Measurements from ENCODE around the gene TTBK2.

Gene TTBK2

GRCh38 chr15:42707873-42708544 is 212.6 kb downstream of the TTBK2 start:
- no peak for DNase-seq
- H3K27ac ChIP-seq (ENCODE audit: low read depth, low read length) = no peak overlapping the region
- no peak overlapping the region for H3K23ac ChIP-seq (ENCODE audit: low read length)
- no peaks in the 10 kb centered on the region for H3K4me1 ChIP-seq (ENCODE audit: control insufficient read depth in 1 of 2, insufficient read depth in 2 of 2, low read length in 2 of 2)
- H2AK5ac ChIP-seq (ENCODE audit: low read length) = no peak overlapping the region
- H3K4me2 ChIP-seq (ENCODE audit: low read length) = no peak overlapping the region
- H3K4me3 ChIP-seq (ENCODE audit: low read depth, low read length) = no peak overlapping the region
- H3K9me3 ChIP-seq (ENCODE audit: insufficient read depth, low read depth, low read length) = no peaks in the 10 kb centered on the region
- no peaks in the 10 kb centered on the region for H3K27me3 ChIP-seq (ENCODE audit: insufficient read depth, low read length)
- no peaks in the 10 kb centered on the region for H3K36me3 ChIP-seq (ENCODE audit: control insufficient read depth in 1 of 2, insufficient read depth in 2 of 2, low read length in 2 of 2)
- H3K18ac ChIP-seq (ENCODE audit: low read length) = no peak overlapping the region
- H3K79me2 ChIP-seq (ENCODE audit: control insufficient read depth, insufficient read depth, low read length, poor library complexity) = no peaks in the 10 kb centered on the region
- no CpG with 5 or more reads among the region's 3 CpGs for WGBS (ENCODE audit: extremely low coverage, insufficient coverage, insufficient read length)
- H4K8ac ChIP-seq (ENCODE audit: low read depth, low read length) = no peak overlapping the region
- no peak overlapping the region for H3K4ac ChIP-seq (ENCODE audit: low read depth, low read length)
- H3K79me1 ChIP-seq (ENCODE audit: low read length) = no peaks in the 10 kb centered on the region
- H2BK5ac ChIP-seq (ENCODE audit: low read depth, low read length, poor library complexity) = no peak overlapping the region
- no peak overlapping the region for H3K14ac ChIP-seq (ENCODE audit: low read length)
- no peak overlapping the region for H4K12ac ChIP-seq (ENCODE audit: low read depth, low read length)
- H2AFZ ChIP-seq (ENCODE audit: insufficient read depth, low read length, poor library complexity) = no peak overlapping the region
- H4K91ac ChIP-seq (ENCODE audit: low read depth, low read length) = no peak overlapping the region
- no peak overlapping the region for H2BK12ac ChIP-seq (ENCODE audit: low read length)
- no peak overlapping the region for H2BK120ac ChIP-seq (ENCODE audit: insufficient read depth, low read length, poor library complexity)
- H3K9ac ChIP-seq (ENCODE audit: low read length) = no peak overlapping the region

GRCh38 chr15:42707068-42707467 is 213.5 kb downstream of the TTBK2 start:
- H3K79me2 ChIP-seq (ENCODE audit: control insufficient read depth, insufficient read depth, low read length, poor library complexity) = no peaks in the 10 kb centered on the region
- H2AFZ ChIP-seq (ENCODE audit: insufficient read depth, low read length, poor library complexity) = no peak overlapping the region
- H3K4me3 ChIP-seq (ENCODE audit: low read depth, low read length) = no peak overlapping the region
- no peaks in the 10 kb centered on the region for H3K9me3 ChIP-seq (ENCODE audit: insufficient read depth, low read depth, low read length)
- H3K9ac ChIP-seq (ENCODE audit: low read length) = no peak overlapping the region
- no CpG with 5 or more reads among the region's 2 CpGs for WGBS (ENCODE audit: extremely low coverage, insufficient coverage, insufficient read length)
- no peak overlapping the region for H2BK12ac ChIP-seq (ENCODE audit: low read length)
- no peak overlapping the region for H3K27ac ChIP-seq (ENCODE audit: low read depth, low read length)
- H4K8ac ChIP-seq (ENCODE audit: low read depth, low read length) = no peak overlapping the region
- H3K4ac ChIP-seq (ENCODE audit: low read depth, low read length) = no peak overlapping the region
- no peak overlapping the region for H2AK5ac ChIP-seq (ENCODE audit: low read length)
- no peak overlapping the region for H3K18ac ChIP-seq (ENCODE audit: low read length)
- no peak for DNase-seq
- H4K91ac ChIP-seq (ENCODE audit: low read depth, low read length) = no peak overlapping the region
- H2BK5ac ChIP-seq (ENCODE audit: low read depth, low read length, poor library complexity) = no peak overlapping the region
- H3K79me1 ChIP-seq (ENCODE audit: low read length) = no peaks in the 10 kb centered on the region
- H3K23ac ChIP-seq (ENCODE audit: low read length) = no peak overlapping the region
- no peaks in the 10 kb centered on the region for H3K4me1 ChIP-seq (ENCODE audit: control insufficient read depth in 1 of 2, insufficient read depth in 2 of 2, low read length in 2 of 2)
- no peak overlapping the region for H2BK120ac ChIP-seq (ENCODE audit: insufficient read depth, low read length, poor library complexity)
- H3K36me3 ChIP-seq (ENCODE audit: control insufficient read depth in 1 of 2, insufficient read depth in 2 of 2, low read length in 2 of 2) = no peaks in the 10 kb centered on the region
- no peak overlapping the region for H3K4me2 ChIP-seq (ENCODE audit: low read length)
- no peak overlapping the region for H4K12ac ChIP-seq (ENCODE audit: low read depth, low read length)
- H3K14ac ChIP-seq (ENCODE audit: low read length) = no peak overlapping the region
- no peaks in the 10 kb centered on the region for H3K27me3 ChIP-seq (ENCODE audit: insufficient read depth, low read length)

- H3K4ac ChIP-seq (ENCODE audit: low read depth, low read length) = no peak overlapping the region
- H2AK5ac ChIP-seq (ENCODE audit: low read length) = no peak overlapping the region
- H2AFZ ChIP-seq (ENCODE audit: insufficient read depth, low read length, poor library complexity) = no peak overlapping the region
- no peak for DNase-seq
- H3K79me2 ChIP-seq (ENCODE audit: control insufficient read depth, insufficient read depth, low read length, poor library complexity) = no peaks in the 10 kb centered on the region
- H3K27ac ChIP-seq (ENCODE audit: low read depth, low read length) = no peak overlapping the region
- no peak overlapping the region for H2BK12ac ChIP-seq (ENCODE audit: low read length)
- H4K91ac ChIP-seq (ENCODE audit: low read depth, low read length) = no peak overlapping the region
- H4K12ac ChIP-seq (ENCODE audit: low read depth, low read length) = no peak overlapping the region
- H3K4me1 ChIP-seq (ENCODE audit: control insufficient read depth in 1 of 2, insufficient read depth in 2 of 2, low read length in 2 of 2) = no peaks in the 10 kb centered on the region
- no peak overlapping the region for H3K4me3 ChIP-seq (ENCODE audit: low read depth, low read length)
- no peak overlapping the region for H3K4me2 ChIP-seq (ENCODE audit: low read length)
- no peak overlapping the region for H3K9ac ChIP-seq (ENCODE audit: low read length)
- H3K36me3 ChIP-seq (ENCODE audit: control insufficient read depth in 1 of 2, insufficient read depth in 2 of 2, low read length in 2 of 2) = no peaks in the 10 kb centered on the region
- no CpG with 5 or more reads among the region's 5 CpGs for WGBS (ENCODE audit: extremely low coverage, insufficient coverage, insufficient read length)
- no peak overlapping the region for H3K23ac ChIP-seq (ENCODE audit: low read length)
- no peak overlapping the region for H2BK5ac ChIP-seq (ENCODE audit: low read depth, low read length, poor library complexity)
- H3K27me3 ChIP-seq (ENCODE audit: insufficient read depth, low read length) = no peaks in the 10 kb centered on the region
- H3K14ac ChIP-seq (ENCODE audit: low read length) = no peak overlapping the region
- no peak overlapping the region for H3K18ac ChIP-seq (ENCODE audit: low read length)
- no peaks in the 10 kb centered on the region for H3K9me3 ChIP-seq (ENCODE audit: insufficient read depth, low read depth, low read length)
- no peaks in the 10 kb centered on the region for H3K79me1 ChIP-seq (ENCODE audit: low read length)
- H2BK120ac ChIP-seq (ENCODE audit: insufficient read depth, low read length, poor library complexity) = no peak overlapping the region
- H4K8ac ChIP-seq (ENCODE audit: low read depth, low read length) = no peak overlapping the region
Observed at GRCh38 chr15:42705336-42705735, 215.2 kb downstream of the TTBK2 start.

GRCh38 chr15:42704492-42704926 is 216.1 kb downstream of the TTBK2 start:
- Histone ChIP-seq H3K36me3 (ENCODE audit: control insufficient read depth in 1 of 2, insufficient read depth in 2 of 2, low read length in 2 of 2) (no peaks in the 10 kb centered on the region), H2BK5ac (ENCODE audit: low read depth, low read length, poor library complexity) (no peak overlapping the region), H2AFZ (ENCODE audit: insufficient read depth, low read length, poor library complexity) (no peak overlapping the region), H2BK120ac (ENCODE audit: insufficient read depth, low read length, poor library complexity) (no peak overlapping the region), H3K27ac (ENCODE audit: low read depth, low read length) (no peak overlapping the region), H4K12ac (ENCODE audit: low read depth, low read length) (no peak overlapping the region), H3K4me3 (ENCODE audit: low read depth, low read length) (no peak overlapping the region), H3K9me3 (ENCODE audit: insufficient read depth, low read depth, low read length) (no peaks in the 10 kb centered on the region), H3K18ac (ENCODE audit: low read length) (no peak overlapping the region), H3K14ac (ENCODE audit: low read length) (no peak overlapping the region), H3K4me1 (ENCODE audit: control insufficient read depth in 1 of 2, insufficient read depth in 2 of 2, low read length in 2 of 2) (no peaks in the 10 kb centered on the region), H3K9ac (ENCODE audit: low read length) (no peak overlapping the region), H3K27me3 (ENCODE audit: insufficient read depth, low read length) (no peaks in the 10 kb centered on the region), H4K91ac (ENCODE audit: low read depth, low read length) (no peak overlapping the region), H4K8ac (ENCODE audit: low read depth, low read length) (no peak overlapping the region), H2AK5ac (ENCODE audit: low read length) (no peak overlapping the region), H3K4ac (ENCODE audit: low read depth, low read length) (no peak overlapping the region), H3K23ac (ENCODE audit: low read length) (no peak overlapping the region), H3K79me1 (ENCODE audit: low read length) (no peaks in the 10 kb centered on the region), H3K79me2 (ENCODE audit: control insufficient read depth, insufficient read depth, low read length, poor library complexity) (no peaks in the 10 kb centered on the region), H3K4me2 (ENCODE audit: low read length) (no peak overlapping the region), H2BK12ac (ENCODE audit: low read length) (no peak overlapping the region)
- peak; percentile 59 to 85 for DNase-seq
- WGBS (ENCODE audit: extremely low coverage, insufficient coverage, insufficient read length) = no CpG with 5 or more reads among the region's 4 CpGs
